ENCODE data around the gene PTCD1. TPM values are rescaled to one million over a fixed set of nuclear protein-coding genes. Genes with fewer than 3 reads are reported as not detected.

Gene PTCD1
- total RNA-seq, 2 experiments from 2014 or later: 6.6 to 7.5 TPM

GRCh38 chr7:99368750-99369389, 69.7 kb downstream of the PTCD1 start:
- no peak for DNase-seq
- POLR2A ChIA-PET: interaction anchor here (1.0 to 1.2 kb wide), 3 partner anchors 10 to 30 kb away, joined by 3 read pairs; no protein-coding TSS in a partner anchor
- Mint-ChIP-seq H3K27ac (no peak overlapping the region), H3K27me3 (no peaks in the 10 kb centered on the region), H3K4me3 (no peak overlapping the region), H3K4me1 (peaks cover 31% of the 10 kb centered on the region), H3K9me3 (no peaks in the 10 kb centered on the region), H3K36me3 (ENCODE audit: low read depth) (peaks cover 31% of the 10 kb centered on the region)
- CTCF ChIA-PET: interaction anchor here (1.2 kb wide), 1 partner anchor 18 kb away, joined by 3 read pairs; no protein-coding TSS in a partner anchor

Other genes starting within 250 kb of the PTCD1 start
- not detected for gene KPNA7, start 230.7 kb downstream of the PTCD1 start, total RNA-seq
- gene MYH16, start 166.0 kb downstream of the PTCD1 start, total RNA-seq: not detected
- gene ARPC1A, start 112.9 kb downstream of the PTCD1 start, total RNA-seq: 10 to 100 TPM; 63.8 to 68.9 TPM
- gene ARPC1B, start 64.1 kb downstream of the PTCD1 start, total RNA-seq: 100 to 1,000 TPM; 396 to 397 TPM
- gene PDAP1, start 30.2 kb downstream of the PTCD1 start, total RNA-seq: 100 to 1,000 TPM in 1 of 2 experiments, 10 to 100 TPM in 1; 93.8 to 103 TPM
- gene BUD31, start 29.8 kb downstream of the PTCD1 start, total RNA-seq: 100 to 1,000 TPM; 104 to 106 TPM
- 10 to 100 TPM; 64.1 to 66.2 TPM for gene CPSF4, start 145 bp upstream of the PTCD1 start, total RNA-seq
- 100 to 1,000 TPM; 354 to 390 TPM for gene ATP5MF, start 27.4 kb upstream of the PTCD1 start, total RNA-seq
- 10 to 100 TPM; 19.4 to 21.8 TPM for gene ZNF789, start 34.1 kb upstream of the PTCD1 start, total RNA-seq
- gene ZNF394, start 61.5 kb upstream of the PTCD1 start, total RNA-seq: 10 to 100 TPM; 64.4 to 65.3 TPM
- gene ZKSCAN5, start 65.9 kb upstream of the PTCD1 start, total RNA-seq: 10 to 100 TPM; 12.0 to 12.2 TPM
- gene FAM200A, start 113.3 kb upstream of the PTCD1 start, total RNA-seq: 1 to 10 TPM; 5.0 to 5.1 TPM
- 100 to 1,000 TPM; 102 to 103 TPM for gene ZNF655, start 119.8 kb upstream of the PTCD1 start, total RNA-seq
- 1 to 10 TPM; 1.3 to 1.9 TPM for gene TMEM225B, start 159.5 kb upstream of the PTCD1 start, total RNA-seq
- gene ZSCAN25, start 178.1 kb upstream of the PTCD1 start, total RNA-seq: 10 to 100 TPM; 27.7 TPM
- gene CYP3A5, start 241.2 kb upstream of the PTCD1 start, total RNA-seq: not detected